Choroid plexus epithelial cell (primary cell): ENCODE data around the gene IGFBP1.

Experiments
- DNase-seq: peaks from one replicate; pipeline ENCODE4 v3.0.0-alpha.2; 2010; ENCODE audit warnings: low read depth
- H3K4me3 ChIP-seq: 2 replicates; pipeline ENCODE4 v1.5.1; 2011; ENCODE audit warnings: low read depth, mild to moderate bottlenecking, control low read depth, low read length, moderate library complexity
- TF ChIP-seq, protein P1 (sequence below): conservative IDR thresholded peaks from 2 replicates; pipeline ENCODE4 v1.5.1; 2011; ENCODE audit warnings: low read depth, mild to moderate bottlenecking, control low read depth, inconsistent platforms, low read length, moderate library complexity

Gene IGFBP1

GRCh38 chr7:45898222-45898621, 9.9 kb downstream of the IGFBP1 start:
- TF ChIP-seq, protein P1, sequence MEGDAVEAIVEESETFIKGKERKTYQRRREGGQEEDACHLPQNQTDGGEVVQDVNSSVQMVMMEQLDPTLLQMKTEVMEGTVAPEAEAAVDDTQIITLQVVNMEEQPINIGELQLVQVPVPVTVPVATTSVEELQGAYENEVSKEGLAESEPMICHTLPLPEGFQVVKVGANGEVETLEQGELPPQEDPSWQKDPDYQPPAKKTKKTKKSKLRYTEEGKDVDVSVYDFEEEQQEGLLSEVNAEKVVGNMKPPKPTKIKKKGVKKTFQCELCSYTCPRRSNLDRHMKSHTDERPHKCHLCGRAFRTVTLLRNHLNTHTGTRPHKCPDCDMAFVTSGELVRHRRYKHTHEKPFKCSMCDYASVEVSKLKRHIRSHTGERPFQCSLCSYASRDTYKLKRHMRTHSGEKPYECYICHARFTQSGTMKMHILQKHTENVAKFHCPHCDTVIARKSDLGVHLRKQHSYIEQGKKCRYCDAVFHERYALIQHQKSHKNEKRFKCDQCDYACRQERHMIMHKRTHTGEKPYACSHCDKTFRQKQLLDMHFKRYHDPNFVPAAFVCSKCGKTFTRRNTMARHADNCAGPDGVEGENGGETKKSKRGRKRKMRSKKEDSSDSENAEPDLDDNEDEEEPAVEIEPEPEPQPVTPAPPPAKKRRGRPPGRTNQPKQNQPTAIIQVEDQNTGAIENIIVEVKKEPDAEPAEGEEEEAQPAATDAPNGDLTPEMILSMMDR: no peak
- H3K4me3 ChIP-seq: no peak overlapping the region
- no peak for DNase-seq

DNA sequence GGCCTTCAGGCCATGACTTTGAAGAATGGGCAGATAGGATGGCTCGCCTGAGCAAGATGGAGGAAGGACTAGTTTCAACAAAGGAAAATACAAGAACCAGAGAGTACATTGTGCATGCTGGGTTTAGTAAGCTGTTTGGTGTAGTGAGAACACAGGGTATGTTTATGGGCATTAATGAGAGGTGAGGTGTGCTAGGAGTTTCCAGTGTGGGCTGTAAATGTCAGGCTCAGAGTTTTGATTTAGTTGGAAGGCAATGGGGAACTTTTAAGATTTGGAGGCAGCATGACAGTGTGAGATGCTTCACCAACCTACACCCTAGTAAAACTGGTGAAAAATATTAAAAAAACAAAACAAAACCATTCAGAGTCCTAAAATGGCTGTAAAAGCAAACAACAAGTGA, 13.3 kb downstream of the IGFBP1 start:
- TF ChIP-seq, protein P1: no peak
- no peak overlapping the region for H3K4me3 ChIP-seq

GRCh38 chr7:45902820-45903219, 14.5 kb downstream of the IGFBP1 start:
- DNase-seq: peak; percentile 11
- TF ChIP-seq, protein P1: peak; percentile 36
- H3K4me3 ChIP-seq: no peak overlapping the region

More for the DNA sequence above, 13.3 kb downstream of the IGFBP1 start:
- no peak for DNase-seq

GRCh38 chr7:45909561-45909960, 21.3 kb downstream of the IGFBP1 start:
- DNase-seq: no peak
- TF ChIP-seq, protein P1: no peak
- H3K4me3 ChIP-seq: no peak overlapping the region

- DNase-seq: no peak
- TF ChIP-seq, protein P1: no peak
- no peak overlapping the region for H3K4me3 ChIP-seq
Observed at GRCh38 chr7:45910855-45911254, 22.6 kb downstream of the IGFBP1 start.

DNA sequence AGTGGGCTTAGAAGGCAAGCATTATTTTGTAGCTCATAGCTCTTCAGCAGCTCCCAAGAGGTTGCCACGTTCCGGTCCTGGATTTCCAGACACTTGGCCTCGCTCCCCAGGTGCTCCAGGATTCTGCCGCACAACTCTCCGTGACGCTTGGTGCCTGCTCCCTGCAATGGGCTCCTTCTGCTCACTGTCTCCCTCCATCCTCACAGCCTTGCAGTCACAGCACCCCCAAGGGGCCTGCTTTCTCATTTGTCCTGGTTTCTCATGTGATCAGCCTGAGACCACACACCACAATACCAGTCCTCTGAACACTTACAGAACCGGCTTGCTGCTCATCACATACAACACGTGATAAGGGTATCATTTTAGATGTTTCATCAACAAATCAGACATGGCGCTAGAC, 23.0 kb downstream of the IGFBP1 start:
- TF ChIP-seq, protein P1: no peak
- H3K4me3 ChIP-seq: no peak overlapping the region
- DNase-seq: no peak

DNA sequence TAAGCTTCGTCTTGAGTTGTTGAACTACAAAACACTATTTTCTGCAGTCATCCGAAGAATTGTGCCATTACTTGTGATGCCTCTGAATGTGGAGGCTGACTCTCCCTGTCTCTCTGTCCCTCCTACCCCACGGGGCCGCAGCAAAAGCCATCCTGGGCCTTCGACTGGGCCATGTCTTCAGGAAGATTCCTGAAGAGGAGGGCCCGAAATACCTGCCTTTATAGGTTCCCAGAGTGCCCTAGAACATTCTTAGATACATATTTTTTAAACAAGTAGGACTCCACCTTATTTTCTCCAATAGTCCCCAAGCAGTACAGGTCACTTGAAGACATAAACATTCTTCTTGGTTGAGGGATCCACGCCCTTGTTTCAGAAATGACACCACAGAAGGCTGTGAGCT, 24.7 kb downstream of the IGFBP1 start:
- H3K4me3 ChIP-seq: no peak overlapping the region
- no peak for DNase-seq
- TF ChIP-seq, protein P1: no peak
